T-helper 1 cell (primary cell): ENCODE measurements around the gene TAOK2.

Source experiments
- DNase-seq, 5 donors: peaks; one replicate each; pipeline ENCODE4 v3.0.0-alpha.2; 2012 to 2020

Gene TAOK2

GRCh38 chr16:29963021-29963743 lies 10.5 kb upstream of the TAOK2 start:
- DNase-seq = no peak

DNA sequence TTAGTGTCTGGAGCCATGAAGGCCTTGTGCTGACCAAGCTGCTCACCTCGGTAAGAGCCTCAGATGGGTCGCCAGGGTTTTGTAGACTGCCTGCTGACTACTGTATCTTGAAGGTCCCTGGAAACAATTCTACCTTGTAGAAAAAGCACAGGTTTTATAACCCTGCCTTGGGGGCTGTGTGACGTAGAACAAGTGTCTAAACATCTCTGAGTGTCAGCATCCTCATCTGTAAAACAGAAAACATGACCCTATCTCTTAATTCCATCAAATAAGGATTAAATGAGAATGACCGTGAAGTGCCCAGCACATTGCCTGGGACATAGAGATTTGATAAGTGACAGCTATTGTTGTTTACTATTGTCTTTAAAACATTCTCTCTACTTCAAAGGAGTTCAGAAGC lies 5.5 kb upstream of the TAOK2 start:
- no peak for DNase-seq

GRCh38 chr16:29971304-29971703 lies 2.4 kb upstream of the TAOK2 start:
- no peak for DNase-seq

- DNase-seq = no peak
Measured at GRCh38 chr16:29972500-29972899, 1.2 kb upstream of the TAOK2 start.

DNA sequence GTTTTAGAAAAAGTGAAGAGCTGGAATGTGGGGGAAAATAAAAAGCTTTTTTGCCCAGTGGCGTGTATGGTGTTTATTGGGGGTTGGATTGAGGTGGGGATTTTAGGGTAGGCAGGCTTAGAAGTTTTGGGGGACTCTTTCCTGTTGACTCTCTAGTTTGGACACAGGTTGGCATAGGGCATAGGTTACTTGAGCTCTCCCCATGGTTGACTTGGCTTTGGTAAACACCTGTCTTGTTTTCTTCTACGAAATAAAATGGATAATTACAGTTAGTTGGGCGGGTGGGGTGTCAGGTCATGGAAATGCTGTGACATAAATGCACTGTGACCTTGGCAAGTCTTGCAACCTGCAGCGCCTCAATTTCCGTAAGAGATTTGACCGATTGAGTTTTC lies 680 bp upstream of the TAOK2 start:
- no peak for DNase-seq

DNA sequence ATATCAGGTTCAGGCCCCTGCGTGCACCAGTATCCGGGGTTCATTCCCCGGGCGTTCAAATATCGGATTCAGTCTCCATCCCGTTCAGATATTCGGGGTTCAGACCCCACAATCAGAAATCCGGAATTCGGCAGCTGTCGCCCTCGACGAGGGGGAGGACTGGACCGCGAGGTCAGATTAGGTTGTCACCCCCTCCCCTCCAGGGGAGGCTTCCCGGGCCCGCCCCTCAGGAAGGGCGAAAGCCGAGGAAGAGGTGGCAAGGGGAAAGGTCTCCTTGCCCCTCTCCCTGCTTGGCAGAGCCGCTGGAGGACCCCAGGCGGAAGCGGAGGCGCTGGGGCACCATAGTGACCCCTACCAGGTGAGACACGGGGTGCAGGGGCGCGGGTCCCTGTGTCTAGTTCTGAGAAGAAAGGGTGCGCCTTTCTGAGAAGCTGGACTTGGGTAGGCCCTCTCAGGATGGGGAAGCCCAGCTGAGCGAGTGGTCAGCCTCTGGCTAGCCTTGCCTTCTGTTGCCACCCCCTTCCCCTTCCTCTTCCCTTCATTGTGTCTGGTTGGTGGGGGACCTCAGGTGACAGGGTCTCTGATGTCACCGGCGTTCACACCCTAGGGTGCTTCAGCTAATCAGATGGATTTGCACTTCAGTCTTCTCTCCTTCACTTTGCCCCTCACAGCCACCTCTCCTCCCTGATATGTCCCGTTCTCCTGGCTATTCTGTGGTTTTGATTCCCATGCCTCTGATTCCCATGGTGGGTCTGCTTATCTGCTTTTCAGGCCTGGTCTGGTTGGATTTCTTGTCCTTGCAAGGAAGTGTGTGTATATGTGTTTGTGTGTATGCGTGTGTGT lies 844 bp downstream of the TAOK2 start:
- peak in 1 of 5 donors; percentile 21 for DNase-seq

DNA sequence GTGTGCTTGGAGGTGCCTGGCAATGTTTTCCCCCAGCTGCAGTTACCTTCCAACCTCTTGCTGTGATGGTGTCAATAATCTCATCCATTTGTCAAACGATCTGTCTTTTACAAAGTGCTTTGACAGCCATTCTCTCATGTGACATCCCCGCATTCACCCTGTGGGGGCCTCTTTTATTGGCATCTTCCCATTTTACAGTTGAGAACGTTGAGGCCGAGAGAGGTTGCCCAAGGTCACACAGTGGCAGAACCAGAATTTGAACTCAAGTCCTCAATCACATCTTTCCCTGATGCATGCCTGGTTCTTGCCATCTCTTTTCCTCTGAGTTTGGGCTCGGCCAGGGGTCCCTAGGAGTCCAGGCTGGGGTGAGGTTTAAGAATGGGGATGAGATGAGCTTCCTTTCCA lies 1.5 kb downstream of the TAOK2 start:
- DNase-seq = no peak

DNA sequence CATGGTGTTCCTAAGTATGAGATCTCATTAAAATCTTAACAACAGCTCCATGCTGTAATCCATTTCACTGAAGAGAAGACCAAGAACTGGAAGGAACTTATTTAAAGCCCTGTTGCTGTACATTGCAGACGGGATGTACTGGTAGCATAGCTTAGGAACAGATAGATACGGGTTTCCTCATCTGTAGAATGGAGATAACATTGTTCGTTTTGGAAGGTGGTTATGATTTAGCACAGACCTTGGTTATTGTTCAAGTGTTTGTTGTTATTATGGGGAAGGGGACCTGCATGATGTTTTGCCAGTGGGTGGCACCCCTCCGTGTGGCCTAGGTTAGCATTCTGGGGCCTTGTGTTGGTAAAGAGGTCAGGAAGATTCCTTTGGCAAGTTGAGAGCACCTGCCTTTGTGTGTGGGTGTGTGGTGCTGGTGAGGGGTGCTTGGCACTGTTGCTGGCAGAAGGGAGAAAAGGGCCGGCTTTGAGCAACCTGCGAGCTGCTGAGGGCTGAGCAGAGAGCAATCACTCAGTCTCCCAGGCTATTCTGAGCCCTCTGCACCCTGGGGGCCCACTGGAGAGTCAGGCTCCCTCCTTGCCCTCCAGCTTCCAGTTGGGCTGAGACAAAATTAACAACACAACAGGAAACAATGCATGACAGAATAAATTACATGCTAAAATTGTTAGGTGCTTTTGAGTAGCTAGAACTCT lies 2.3 kb downstream of the TAOK2 start:
- no peak for DNase-seq

DNA sequence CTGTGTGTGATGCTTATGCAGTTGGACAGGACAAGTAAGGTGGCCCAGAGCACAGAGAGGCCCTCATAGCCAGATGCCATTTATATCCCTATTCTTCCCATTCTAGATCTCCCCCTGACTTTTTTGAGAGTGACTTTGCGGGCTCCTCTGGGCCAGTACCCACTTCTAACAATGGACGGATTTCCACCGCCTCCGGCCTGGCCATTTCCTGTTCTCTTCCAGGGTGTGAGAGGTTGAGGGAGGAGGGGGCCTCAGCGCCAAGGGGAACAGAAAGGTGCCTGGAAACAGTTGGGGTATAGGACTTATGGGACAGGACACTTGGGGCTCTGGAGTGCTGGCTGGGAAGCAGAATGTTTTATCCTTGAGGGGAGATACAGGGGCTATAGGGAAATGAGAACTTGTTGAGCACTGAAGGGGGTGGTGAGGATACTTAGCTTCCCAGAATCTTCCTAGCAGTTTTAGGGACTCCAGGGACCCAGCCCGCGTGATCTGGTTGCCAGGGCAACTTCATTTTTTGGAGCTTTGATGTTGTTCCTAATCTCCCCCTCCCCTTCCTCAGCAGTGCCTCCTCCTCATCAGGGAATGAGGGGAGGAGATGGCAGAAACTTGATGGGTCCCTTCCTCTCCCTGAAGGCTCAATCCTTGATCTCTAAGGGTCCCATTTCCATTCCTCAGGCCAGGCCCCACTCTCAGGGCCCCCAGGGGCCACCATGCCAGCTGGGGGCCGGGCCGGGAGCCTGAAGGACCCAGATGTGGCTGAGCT lies 3.6 kb downstream of the TAOK2 start:
- no peak for DNase-seq

- DNase-seq = no peak
Measured at GRCh38 chr16:29978081-29978480, 4.4 kb downstream of the TAOK2 start.

- no peak for DNase-seq
Measured at GRCh38 chr16:29978564-29979270, 5.0 kb downstream of the TAOK2 start.

DNA sequence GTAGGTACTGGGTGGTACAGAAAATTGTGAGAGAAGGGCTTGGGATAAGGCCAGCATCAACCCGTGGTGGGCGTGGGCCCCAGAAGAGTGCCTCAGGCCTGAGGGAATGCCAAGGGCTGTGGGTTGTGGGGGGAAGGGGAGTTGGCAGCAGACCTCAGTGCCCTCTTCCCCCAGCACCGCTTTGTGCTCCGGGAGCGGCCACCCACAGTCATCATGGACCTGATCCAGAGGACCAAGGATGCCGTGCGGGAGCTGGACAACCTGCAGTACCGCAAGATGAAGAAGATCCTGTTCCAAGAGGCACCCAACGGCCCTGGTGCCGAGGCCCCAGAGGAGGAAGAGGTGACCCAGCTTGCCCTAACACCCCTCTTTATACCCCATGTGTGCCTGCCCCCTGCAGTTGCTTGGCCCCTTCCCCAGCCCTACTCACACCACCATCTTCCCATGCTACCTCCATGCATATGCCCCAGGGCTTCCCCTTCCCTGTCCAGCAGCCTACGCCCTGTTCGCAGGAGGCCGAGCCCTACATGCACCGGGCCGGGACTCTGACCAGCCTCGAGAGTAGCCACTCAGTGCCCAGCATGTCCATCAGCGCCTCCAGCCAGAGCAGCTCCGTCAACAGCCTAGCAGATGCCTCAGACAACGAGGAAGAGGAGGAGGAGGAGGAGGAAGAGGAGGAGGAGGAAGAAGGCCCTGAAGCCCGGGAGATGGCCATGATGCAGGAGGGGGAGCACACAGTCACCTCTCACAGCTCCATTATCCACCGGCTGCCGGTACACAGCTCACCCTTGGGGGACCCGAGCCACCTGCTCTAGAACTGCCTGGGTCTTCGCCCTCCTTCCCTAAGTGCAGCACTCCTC lies 9.1 kb downstream of the TAOK2 start:
- no peak for DNase-seq

DNA sequence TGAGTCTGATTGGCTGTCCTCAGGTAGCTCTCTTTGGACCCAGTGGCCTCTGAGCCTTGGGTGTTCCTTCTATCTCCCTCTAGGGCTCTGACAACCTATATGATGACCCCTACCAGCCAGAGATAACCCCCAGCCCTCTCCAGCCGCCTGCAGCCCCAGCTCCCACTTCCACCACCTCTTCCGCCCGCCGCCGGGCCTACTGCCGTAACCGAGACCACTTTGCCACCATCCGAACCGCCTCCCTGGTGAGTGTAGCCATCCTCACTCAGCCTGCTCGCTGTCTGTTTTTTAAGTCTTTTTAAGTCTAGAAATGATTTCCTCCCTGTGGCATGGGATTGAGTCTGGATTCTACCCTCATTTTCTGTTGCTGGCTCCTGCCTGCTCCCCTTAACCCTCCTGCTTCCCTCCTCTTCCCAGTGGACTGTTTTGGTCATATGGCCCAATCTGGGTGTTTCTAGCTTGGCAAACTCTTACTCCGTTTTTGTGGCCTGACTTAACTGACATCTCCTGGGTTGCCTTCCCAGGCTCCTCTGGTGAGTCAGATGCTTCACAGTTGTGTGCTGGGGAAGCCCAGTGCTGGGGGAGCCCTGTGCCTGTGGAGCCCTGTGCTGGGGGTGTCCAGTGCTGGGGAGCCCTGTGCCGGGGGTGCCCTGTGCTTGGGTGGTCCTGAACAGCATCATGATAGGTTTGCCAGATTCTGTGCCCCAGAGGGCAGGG lies 9.9 kb downstream of the TAOK2 start:
- DNase-seq = no peak

- no peak for DNase-seq
Measured at GRCh38 chr16:29984137-29984763, 10.6 kb downstream of the TAOK2 start.

- DNase-seq = no peak
Measured at GRCh38 chr16:29984764-29985147, 11.1 kb downstream of the TAOK2 start.

DNA sequence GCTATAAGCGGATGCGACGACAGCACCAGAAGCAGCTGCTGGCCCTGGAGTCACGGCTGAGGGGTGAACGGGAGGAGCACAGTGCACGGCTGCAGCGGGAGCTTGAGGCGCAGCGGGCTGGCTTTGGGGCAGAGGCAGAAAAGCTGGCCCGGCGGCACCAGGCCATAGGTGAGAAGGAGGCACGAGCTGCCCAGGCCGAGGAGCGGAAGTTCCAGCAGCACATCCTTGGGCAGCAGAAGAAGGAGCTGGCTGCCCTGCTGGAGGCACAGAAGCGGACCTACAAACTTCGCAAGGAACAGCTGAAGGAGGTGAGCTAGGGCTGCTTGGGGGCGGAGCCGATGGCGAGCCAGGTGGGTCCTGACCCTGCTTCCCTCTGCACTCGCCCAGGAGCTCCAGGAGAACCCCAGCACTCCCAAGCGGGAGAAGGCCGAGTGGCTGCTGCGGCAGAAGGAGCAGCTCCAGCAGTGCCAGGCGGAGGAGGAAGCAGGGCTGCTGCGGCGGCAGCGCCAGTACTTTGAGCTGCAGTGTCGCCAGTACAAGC lies 11.7 kb downstream of the TAOK2 start:
- DNase-seq = no peak

DNA sequence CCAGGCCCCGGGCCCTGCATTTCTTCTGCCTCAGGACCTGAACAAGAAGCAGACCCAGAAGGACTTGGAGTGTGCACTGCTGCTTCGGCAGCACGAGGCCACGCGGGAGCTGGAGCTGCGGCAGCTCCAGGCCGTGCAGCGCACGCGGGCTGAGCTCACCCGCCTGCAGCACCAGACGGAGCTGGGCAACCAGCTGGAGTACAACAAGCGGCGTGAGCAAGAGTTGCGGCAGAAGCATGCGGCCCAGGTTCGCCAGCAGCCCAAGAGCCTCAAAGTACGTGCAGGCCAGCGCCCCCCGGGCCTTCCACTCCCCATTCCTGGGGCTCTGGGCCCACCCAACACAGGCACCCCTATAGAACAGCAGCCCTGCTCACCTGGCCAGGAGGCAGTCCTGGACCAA lies 12.6 kb downstream of the TAOK2 start:
- no peak for DNase-seq

- DNase-seq = no peak
Measured at GRCh38 chr16:29986931-29987330, 13.3 kb downstream of the TAOK2 start.

DNA sequence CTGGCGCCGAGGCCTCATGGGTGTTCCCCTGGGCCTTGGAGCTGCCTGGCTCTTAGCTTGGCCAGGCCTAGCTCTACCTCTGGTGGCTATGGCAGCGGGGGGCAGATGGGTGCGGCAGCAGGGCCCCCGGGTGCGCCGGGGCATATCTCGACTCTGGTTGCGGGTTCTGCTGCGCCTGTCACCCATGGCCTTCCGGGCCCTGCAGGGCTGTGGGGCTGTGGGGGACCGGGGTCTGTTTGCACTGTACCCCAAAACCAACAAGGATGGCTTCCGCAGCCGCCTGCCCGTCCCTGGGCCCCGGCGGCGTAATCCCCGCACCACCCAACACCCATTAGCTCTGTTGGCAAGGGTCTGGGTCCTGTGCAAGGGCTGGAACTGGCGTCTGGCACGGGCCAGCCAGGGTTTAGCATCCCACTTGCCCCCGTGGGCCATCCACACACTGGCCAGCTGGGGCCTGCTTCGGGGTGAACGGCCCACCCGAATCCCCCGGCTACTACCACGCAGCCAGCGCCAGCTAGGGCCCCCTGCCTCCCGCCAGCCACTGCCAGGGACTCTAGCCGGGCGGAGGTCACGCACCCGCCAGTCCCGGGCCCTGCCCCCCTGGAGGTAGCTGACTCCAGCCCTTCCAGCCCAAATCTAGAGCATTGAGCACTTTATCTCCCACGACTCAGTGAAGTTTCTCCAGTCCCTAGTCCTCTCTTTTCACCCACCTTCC lies 13.9 kb downstream of the TAOK2 start:
- DNase-seq = no peak
